ENCODE results near the gene LRP1B. TPM values are rescaled to one million over a fixed set of nuclear protein-coding genes. Genes with fewer than 3 reads are reported as not detected.

Gene LRP1B
- total RNA-seq, 1 donor from 2014 or later: 0.25 TPM

GRCh38 chr2:141770530-141770929 is 360.3 kb downstream of the LRP1B start:
- H3K9me3 Mint-ChIP-seq (ENCODE audit: low read depth): no peaks in the 10 kb centered on the region
- no peak overlapping the region for H3K27ac Mint-ChIP-seq (ENCODE audit: unreplicated experiment)
- H3K4me1 Mint-ChIP-seq (ENCODE audit: low read depth): peaks cover 13% of the 10 kb centered on the region
- TF ChIP-seq CTCF (IDR thresholded peaks at IDR 0.05): no peak
- no peaks in the 10 kb centered on the region for H3K36me3 Mint-ChIP-seq (ENCODE audit: low read depth)
- DNase-seq (ENCODE audit: low spot score): no peak
- no peaks in the 10 kb centered on the region for H3K27me3 Mint-ChIP-seq (ENCODE audit: low read depth)
- no peak overlapping the region for H3K4me3 Mint-ChIP-seq (ENCODE audit: unreplicated experiment)

GRCh38 chr2:141767691-141768090 is 363.1 kb downstream of the LRP1B start:
- Mint-ChIP-seq H3K4me1 (ENCODE audit: low read depth) (peaks cover 13% of the 10 kb centered on the region), H3K27ac (ENCODE audit: unreplicated experiment) (no peak overlapping the region), H3K27me3 (ENCODE audit: low read depth) (no peaks in the 10 kb centered on the region), H3K9me3 (ENCODE audit: low read depth) (no peaks in the 10 kb centered on the region), H3K4me3 (ENCODE audit: unreplicated experiment) (no peak overlapping the region), H3K36me3 (ENCODE audit: low read depth) (no peaks in the 10 kb centered on the region)
- DNase-seq (ENCODE audit: low spot score): no peak
- TF ChIP-seq CTCF (IDR thresholded peaks at IDR 0.05): no peak

GRCh38 chr2:141767051-141767450 is 363.8 kb downstream of the LRP1B start:
- Mint-ChIP-seq H3K4me1 (ENCODE audit: low read depth) (peaks cover 13% of the 10 kb centered on the region), H3K36me3 (ENCODE audit: low read depth) (no peaks in the 10 kb centered on the region), H3K27ac (ENCODE audit: unreplicated experiment) (no peak overlapping the region), H3K9me3 (ENCODE audit: low read depth) (no peaks in the 10 kb centered on the region), H3K4me3 (ENCODE audit: unreplicated experiment) (no peak overlapping the region), H3K27me3 (ENCODE audit: low read depth) (no peaks in the 10 kb centered on the region)
- DNase-seq (ENCODE audit: low spot score): no peak
- no peak for TF ChIP-seq CTCF (IDR thresholded peaks at IDR 0.05)

- Mint-ChIP-seq H3K4me1 (ENCODE audit: low read depth) (peaks cover 13% of the 10 kb centered on the region), H3K36me3 (ENCODE audit: low read depth) (no peaks in the 10 kb centered on the region), H3K4me3 (ENCODE audit: unreplicated experiment) (no peak overlapping the region), H3K9me3 (ENCODE audit: low read depth) (no peaks in the 10 kb centered on the region), H3K27me3 (ENCODE audit: low read depth) (no peaks in the 10 kb centered on the region), H3K27ac (ENCODE audit: unreplicated experiment) (no peak overlapping the region)
- TF ChIP-seq CTCF (IDR thresholded peaks at IDR 0.05): no peak
- no peak for DNase-seq (ENCODE audit: low spot score)
Measured at GRCh38 chr2:141766225-141766624, 364.6 kb downstream of the LRP1B start.

- no peak overlapping the region for H3K4me3 Mint-ChIP-seq (ENCODE audit: unreplicated experiment)
- H3K27me3 Mint-ChIP-seq (ENCODE audit: low read depth): no peaks in the 10 kb centered on the region
- no peaks in the 10 kb centered on the region for H3K36me3 Mint-ChIP-seq (ENCODE audit: low read depth)
- TF ChIP-seq CTCF (IDR thresholded peaks at IDR 0.05): no peak
- H3K4me1 Mint-ChIP-seq (ENCODE audit: low read depth): no peaks in the 10 kb centered on the region
- H3K27ac Mint-ChIP-seq (ENCODE audit: unreplicated experiment): no peak overlapping the region
- no peak for DNase-seq (ENCODE audit: low spot score)
- peaks cover 4% of the 10 kb centered on the region for H3K9me3 Mint-ChIP-seq (ENCODE audit: low read depth)
Measured at GRCh38 chr2:141748616-141749015, 382.2 kb downstream of the LRP1B start.
